Dendritic cell treated with granulocyte-macrophage colony-stimulating factor and Interleukin-4, amounts not matched to agents 40 ng/mL and 50 ng/mL, for 4 days (primary cell): ENCODE results near the gene EPB41L5.
"Not testable (repeated sequence)": the region's sequence is repeated elsewhere in the genome, so short reads cannot be mapped to it uniquely, and the experiment has no call there.

Source experiments
- H3K27ac Mint-ChIP-seq: one replicate; pipeline ENCODE4 v1.8.0; 2022; ENCODE audit warnings: mild to moderate bottlenecking, mixed read lengths
- H3K27me3 Mint-ChIP-seq: one replicate; pipeline ENCODE4 v1.8.0; 2022; ENCODE audit warnings: mild to moderate bottlenecking, mixed read lengths
- H3K36me3 Mint-ChIP-seq: one replicate; pipeline ENCODE4 v1.8.0; 2022; ENCODE audit warnings: low read depth, mixed read lengths
- H3K4me1 Mint-ChIP-seq: one replicate; pipeline ENCODE4 v1.8.0; 2022; ENCODE audit warnings: low read depth, mixed read lengths
- H3K4me3 Mint-ChIP-seq: one replicate; pipeline ENCODE4 v1.8.0; 2022; ENCODE audit warnings: mild to moderate bottlenecking, moderate library complexity, mixed read lengths
- H3K9me3 Mint-ChIP-seq: one replicate; pipeline ENCODE4 v1.8.0; 2022; ENCODE audit warnings: mixed read lengths
- intact Hi-C: fragments of 100-400 bp; cut with micrococcal nuclease; formaldehyde crosslinking; loops from one replicate; pipeline ENCODE4 v1.15.0; 2022

EPB41L5 gene

DNA sequence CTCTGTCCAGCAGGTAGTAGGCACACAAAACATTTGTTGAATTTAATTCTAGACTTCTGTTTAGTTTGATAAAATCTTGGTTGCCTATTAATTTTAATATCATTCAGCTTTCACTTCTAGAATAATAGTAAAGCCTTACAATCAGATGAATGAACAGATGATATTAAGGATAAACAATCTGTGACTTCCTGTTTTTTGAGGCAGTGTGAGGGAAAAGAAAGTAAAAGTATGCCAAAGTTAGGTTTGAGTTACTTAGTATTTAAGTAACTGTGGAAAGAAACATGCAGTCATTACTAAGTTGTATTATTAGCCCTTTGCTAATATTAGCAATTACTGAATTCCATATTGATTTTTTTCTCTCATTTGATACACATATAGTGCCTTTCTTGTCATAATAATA, 31.5 kb downstream of the EPB41L5 start:
- Mint-ChIP-seq H3K4me3 (no peak overlapping the region), H3K36me3 (no peaks in the 10 kb centered on the region), H3K4me1 (no peaks in the 10 kb centered on the region), H3K27me3 (no peaks in the 10 kb centered on the region), H3K9me3 (peaks cover 16% of the 10 kb centered on the region), H3K27ac (no peak overlapping the region)
- intact Hi-C loops: no loop called here

GRCh38 chr2:120045775-120046174, 32.9 kb downstream of the EPB41L5 start:
- intact Hi-C loops, H3K36me3 Mint-ChIP-seq, H3K4me3 Mint-ChIP-seq, H3K4me1 Mint-ChIP-seq, H3K27me3 Mint-ChIP-seq, H3K27ac Mint-ChIP-seq: not testable (repeated sequence)
- peaks cover 30% of the 10 kb centered on the region for H3K9me3 Mint-ChIP-seq

- H3K27ac Mint-ChIP-seq, H3K36me3 Mint-ChIP-seq, H3K27me3 Mint-ChIP-seq, intact Hi-C loops, H3K4me3 Mint-ChIP-seq, H3K4me1 Mint-ChIP-seq: not testable (repeated sequence)
- H3K9me3 Mint-ChIP-seq: peaks cover 33% of the 10 kb centered on the region
Observed at GRCh38 chr2:120046252-120046651, 33.4 kb downstream of the EPB41L5 start.

DNA sequence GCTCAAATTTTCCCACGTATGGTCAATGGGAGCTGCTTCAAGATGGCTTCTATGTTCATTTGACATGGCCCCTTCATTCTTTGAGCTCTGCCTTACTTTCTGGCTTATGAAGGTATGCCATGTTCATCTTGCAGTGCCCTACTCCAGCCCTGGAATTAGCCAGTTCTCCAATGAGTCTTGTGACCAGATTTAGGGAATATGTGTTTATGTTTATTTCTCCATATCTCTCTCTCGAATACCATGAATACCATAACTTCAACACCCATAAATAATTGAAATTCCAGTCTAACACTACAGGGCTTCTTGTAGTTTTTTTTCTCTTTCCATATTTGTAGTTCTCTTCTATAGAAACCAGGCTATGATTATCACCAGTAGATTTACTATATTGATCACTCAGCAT, 39.7 kb downstream of the EPB41L5 start:
- Mint-ChIP-seq H3K27ac (no peak overlapping the region), H3K36me3 (no peaks in the 10 kb centered on the region), H3K27me3 (no peaks in the 10 kb centered on the region), H3K4me1 (no peaks in the 10 kb centered on the region), H3K4me3 (no peak overlapping the region), H3K9me3 (peaks cover 48% of the 10 kb centered on the region)
- intact Hi-C loops: no loop called here

DNA sequence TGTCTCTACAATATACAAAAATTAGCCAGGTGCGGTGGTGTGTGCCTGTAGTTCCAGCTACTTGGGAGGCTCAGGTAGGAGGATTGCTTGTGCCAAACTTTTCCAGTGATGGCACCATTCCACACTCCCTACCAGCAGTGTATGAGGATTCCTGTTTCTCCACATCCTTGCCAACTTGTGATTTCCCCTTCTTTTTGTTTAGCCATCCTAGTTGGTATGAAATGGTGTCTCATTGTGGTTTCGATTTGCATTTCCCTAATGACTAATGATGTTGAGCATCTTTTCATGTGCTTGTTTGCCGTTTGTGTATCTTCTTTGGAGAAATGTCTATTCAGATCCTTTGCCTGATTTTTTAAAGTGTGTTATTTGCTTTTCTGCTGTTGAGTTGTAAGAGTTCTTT, 41.0 kb downstream of the EPB41L5 start:
- H3K27me3 Mint-ChIP-seq: no peaks in the 10 kb centered on the region
- peaks cover 36% of the 10 kb centered on the region for H3K9me3 Mint-ChIP-seq
- H3K4me1 Mint-ChIP-seq: no peaks in the 10 kb centered on the region
- no peaks in the 10 kb centered on the region for H3K36me3 Mint-ChIP-seq
- no peak overlapping the region for H3K4me3 Mint-ChIP-seq
- no peak overlapping the region for H3K27ac Mint-ChIP-seq
- intact Hi-C loops: no loop called here

DNA sequence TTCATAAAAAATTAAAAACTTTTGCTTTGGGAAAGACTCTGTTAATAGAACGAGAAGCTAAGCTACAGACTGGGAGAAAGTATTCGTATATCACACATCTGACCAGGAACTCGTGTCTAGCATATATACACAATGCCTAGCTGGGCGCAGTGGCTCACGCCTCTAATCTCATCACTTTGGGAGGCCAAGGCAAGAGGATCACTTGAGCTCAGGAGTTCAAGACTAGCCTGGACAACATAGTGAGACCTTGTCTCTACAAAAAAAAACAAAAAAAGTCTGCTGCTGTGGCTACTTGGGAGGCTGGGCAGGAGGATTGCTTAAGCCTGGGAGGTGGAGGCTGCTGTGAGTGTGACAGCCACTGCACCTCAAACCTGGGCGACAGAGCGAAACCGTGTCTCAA, 46.6 kb downstream of the EPB41L5 start:
- Mint-ChIP-seq H3K9me3 (peaks cover 8% of the 10 kb centered on the region), H3K4me1 (no peaks in the 10 kb centered on the region), H3K27me3 (no peaks in the 10 kb centered on the region), H3K36me3 (no peaks in the 10 kb centered on the region), H3K4me3 (no peak overlapping the region), H3K27ac (no peak overlapping the region)
- intact Hi-C loops: no loop called here

DNA sequence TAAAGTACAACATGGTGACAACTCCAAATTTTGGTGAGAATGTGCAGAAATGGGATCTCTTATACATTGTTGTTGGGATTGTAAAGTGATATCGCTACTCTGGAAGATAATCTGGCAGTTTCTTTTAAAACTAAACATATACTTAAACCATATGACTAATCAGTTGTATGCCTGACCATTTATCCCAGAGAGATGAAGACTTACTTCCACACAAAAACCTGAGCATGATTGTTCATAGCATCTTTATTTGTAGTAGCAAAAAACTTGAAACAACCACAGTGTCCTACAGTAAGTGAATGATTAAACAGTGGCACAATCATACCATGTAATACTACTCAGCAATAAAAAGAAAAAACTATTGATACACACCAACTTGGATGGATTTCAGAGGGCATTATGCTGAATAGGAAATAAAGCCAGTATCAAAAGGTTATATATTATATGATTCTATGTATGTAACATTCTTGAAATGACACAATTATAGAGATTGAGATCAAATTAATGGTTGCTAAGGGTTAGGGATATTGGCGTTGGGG, 47.3 kb downstream of the EPB41L5 start:
- Mint-ChIP-seq H3K4me1 (no peaks in the 10 kb centered on the region), H3K27ac (no peak overlapping the region), H3K27me3 (no peaks in the 10 kb centered on the region), H3K36me3 (no peaks in the 10 kb centered on the region), H3K4me3 (no peak overlapping the region), H3K9me3 (peaks cover 8% of the 10 kb centered on the region)
- intact Hi-C loops: no loop called here

- H3K27ac Mint-ChIP-seq: no peak overlapping the region
- no peaks in the 10 kb centered on the region for H3K27me3 Mint-ChIP-seq
- no peaks in the 10 kb centered on the region for H3K36me3 Mint-ChIP-seq
- H3K4me1 Mint-ChIP-seq: no peaks in the 10 kb centered on the region
- no peak overlapping the region for H3K4me3 Mint-ChIP-seq
- peaks cover 9% of the 10 kb centered on the region for H3K9me3 Mint-ChIP-seq
- intact Hi-C loops: no loop called here
Observed at GRCh38 chr2:120064664-120065063, 51.8 kb downstream of the EPB41L5 start.

DNA sequence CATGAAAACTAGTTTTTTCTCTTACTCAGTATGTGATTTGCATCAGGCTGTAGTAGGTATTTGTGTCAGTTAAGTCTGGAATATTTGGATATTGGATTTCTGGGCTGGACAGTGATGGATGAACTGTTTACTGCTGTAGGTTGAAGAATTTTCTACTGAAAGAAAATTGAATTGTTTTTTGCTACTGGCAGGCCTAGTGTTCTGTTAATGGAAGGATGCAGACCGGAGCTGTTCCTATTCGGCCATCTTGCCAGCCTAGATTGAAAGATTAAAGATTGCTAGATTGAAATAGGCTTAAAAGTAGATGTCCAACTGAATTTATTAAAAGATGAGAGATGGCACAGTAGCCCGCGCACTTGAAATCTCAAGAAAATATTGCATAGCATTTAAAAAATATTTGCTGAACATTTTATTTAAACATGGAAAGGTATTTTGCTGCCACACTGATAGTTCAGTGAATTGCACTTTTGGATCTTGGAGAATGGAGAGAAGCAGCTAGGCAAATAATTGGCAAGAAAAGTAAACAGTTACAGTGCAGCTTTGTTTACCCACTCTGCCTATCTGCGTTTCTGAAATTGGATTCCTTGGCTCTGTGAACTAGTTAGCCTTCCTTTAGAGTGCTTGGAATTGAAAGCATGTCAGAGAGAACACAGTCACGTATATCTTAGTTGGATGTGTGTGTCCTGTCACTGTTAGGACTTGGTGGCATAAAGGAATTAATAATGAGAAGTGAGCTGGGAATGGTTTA, 54.1 kb downstream of the EPB41L5 start:
- no peak overlapping the region for H3K27ac Mint-ChIP-seq
- no peak overlapping the region for H3K4me3 Mint-ChIP-seq
- intact Hi-C loops: no loop called here

GRCh38 chr2:120068040-120068658, 55.3 kb downstream of the EPB41L5 start:
- H3K4me3 Mint-ChIP-seq, H3K36me3 Mint-ChIP-seq, intact Hi-C loops, H3K9me3 Mint-ChIP-seq, H3K27ac Mint-ChIP-seq, H3K27me3 Mint-ChIP-seq, H3K4me1 Mint-ChIP-seq: not testable (repeated sequence)

More for the DNA sequence above, 54.1 kb downstream of the EPB41L5 start:
- Mint-ChIP-seq H3K27me3 (peaks cover 2% of the 10 kb centered on the region), H3K36me3 (no peaks in the 10 kb centered on the region), H3K4me1 (no peaks in the 10 kb centered on the region), H3K9me3 (peaks cover 9% of the 10 kb centered on the region)

DNA sequence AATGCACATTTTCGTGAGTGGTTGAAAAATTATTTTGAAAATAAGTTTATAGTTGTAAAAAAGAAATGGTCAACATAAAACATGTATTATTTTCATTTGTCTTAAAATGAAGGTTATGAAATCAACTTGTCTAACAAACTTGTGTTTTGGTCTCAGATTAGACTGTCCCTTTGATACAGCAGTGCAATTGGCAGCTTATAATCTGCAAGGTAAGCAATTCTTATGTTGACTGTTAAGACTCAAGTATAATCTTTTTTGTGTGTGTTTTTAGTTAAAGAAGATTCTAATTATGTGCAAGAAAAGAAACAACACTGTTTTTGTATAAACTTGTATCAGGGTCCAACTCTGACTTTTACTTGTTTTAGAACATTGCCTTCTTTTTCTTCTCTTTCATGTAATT, 62.7 kb downstream of the EPB41L5 start:
- no peaks in the 10 kb centered on the region for H3K27me3 Mint-ChIP-seq
- H3K27ac Mint-ChIP-seq: no peak overlapping the region
- no peaks in the 10 kb centered on the region for H3K4me1 Mint-ChIP-seq
- H3K36me3 Mint-ChIP-seq: no peaks in the 10 kb centered on the region
- H3K4me3 Mint-ChIP-seq: no peak overlapping the region
- H3K9me3 Mint-ChIP-seq: peaks cover 7% of the 10 kb centered on the region
- intact Hi-C loops: no loop called here

- no peak overlapping the region for H3K27ac Mint-ChIP-seq
- H3K27me3 Mint-ChIP-seq: no peaks in the 10 kb centered on the region
- H3K4me1 Mint-ChIP-seq: no peaks in the 10 kb centered on the region
- intact Hi-C loops: no loop called here
- H3K9me3 Mint-ChIP-seq: peaks cover 7% of the 10 kb centered on the region
- no peak overlapping the region for H3K4me3 Mint-ChIP-seq
- H3K36me3 Mint-ChIP-seq: no peaks in the 10 kb centered on the region
Observed at GRCh38 chr2:120077896-120078295, 65.0 kb downstream of the EPB41L5 start.

GRCh38 chr2:120079647-120080046, 66.8 kb downstream of the EPB41L5 start:
- H3K9me3 Mint-ChIP-seq: peaks cover 7% of the 10 kb centered on the region
- H3K4me3 Mint-ChIP-seq: no peak overlapping the region
- H3K27me3 Mint-ChIP-seq: no peaks in the 10 kb centered on the region
- H3K4me1 Mint-ChIP-seq: no peaks in the 10 kb centered on the region
- intact Hi-C loops: no loop called here
- H3K36me3 Mint-ChIP-seq: no peaks in the 10 kb centered on the region
- H3K27ac Mint-ChIP-seq: no peak overlapping the region

GRCh38 chr2:120091436-120091835, 78.6 kb downstream of the EPB41L5 start:
- Mint-ChIP-seq H3K27ac (no peak overlapping the region), H3K36me3 (no peaks in the 10 kb centered on the region), H3K4me1 (no peaks in the 10 kb centered on the region), H3K9me3 (no peaks in the 10 kb centered on the region), H3K27me3 (no peaks in the 10 kb centered on the region), H3K4me3 (no peak overlapping the region)
- intact Hi-C loops: no loop called here

- Mint-ChIP-seq H3K36me3 (no peaks in the 10 kb centered on the region), H3K9me3 (no peaks in the 10 kb centered on the region), H3K27me3 (no peaks in the 10 kb centered on the region), H3K27ac (no peak overlapping the region), H3K4me3 (no peak overlapping the region), H3K4me1 (no peaks in the 10 kb centered on the region)
- intact Hi-C loops: no loop called here
Observed at GRCh38 chr2:120094795-120095194, 81.9 kb downstream of the EPB41L5 start.
